HL-60 (cell line): ENCODE results near the gene PROZ.

Source experiments
- POLR2AphosphoS5 ChIP-seq: IDR thresholded peaks from 2 replicates; pipeline ENCODE4 v1.6.1; 2012; ENCODE audit warnings: low read depth
- REST ChIP-seq: IDR thresholded peaks from 2 replicates; pipeline ENCODE4 v1.6.1; 2012; ENCODE audit warnings: low read depth; ENCODE audit not compliant: insufficient replicate concordance
- SPI1 ChIP-seq: IDR thresholded peaks from 2 replicates; pipeline ENCODE4 v1.6.1; 2012; ENCODE audit warnings: low read depth, mild to moderate bottlenecking, borderline replicate concordance
- TF ChIP-seq, protein P1 (sequence below): IDR thresholded peaks from one replicate; pipeline ENCODE4 v1.5.1; 2011; ENCODE audit warnings: low read length, control low read depth, inconsistent platforms; ENCODE audit not compliant: insufficient read depth

- TF ChIP-seq, protein P1, sequence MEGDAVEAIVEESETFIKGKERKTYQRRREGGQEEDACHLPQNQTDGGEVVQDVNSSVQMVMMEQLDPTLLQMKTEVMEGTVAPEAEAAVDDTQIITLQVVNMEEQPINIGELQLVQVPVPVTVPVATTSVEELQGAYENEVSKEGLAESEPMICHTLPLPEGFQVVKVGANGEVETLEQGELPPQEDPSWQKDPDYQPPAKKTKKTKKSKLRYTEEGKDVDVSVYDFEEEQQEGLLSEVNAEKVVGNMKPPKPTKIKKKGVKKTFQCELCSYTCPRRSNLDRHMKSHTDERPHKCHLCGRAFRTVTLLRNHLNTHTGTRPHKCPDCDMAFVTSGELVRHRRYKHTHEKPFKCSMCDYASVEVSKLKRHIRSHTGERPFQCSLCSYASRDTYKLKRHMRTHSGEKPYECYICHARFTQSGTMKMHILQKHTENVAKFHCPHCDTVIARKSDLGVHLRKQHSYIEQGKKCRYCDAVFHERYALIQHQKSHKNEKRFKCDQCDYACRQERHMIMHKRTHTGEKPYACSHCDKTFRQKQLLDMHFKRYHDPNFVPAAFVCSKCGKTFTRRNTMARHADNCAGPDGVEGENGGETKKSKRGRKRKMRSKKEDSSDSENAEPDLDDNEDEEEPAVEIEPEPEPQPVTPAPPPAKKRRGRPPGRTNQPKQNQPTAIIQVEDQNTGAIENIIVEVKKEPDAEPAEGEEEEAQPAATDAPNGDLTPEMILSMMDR: no peak
- TF ChIP-seq POLR2AphosphoS5 (no peak), REST (no peak), SPI1 (no peak)
Measured at GRCh38 chr13:113145911-113146598, 12.4 kb upstream of the PROZ start.
